Measurements from ENCODE around the gene ZNF470. TPM values are rescaled to one million over a fixed set of nuclear protein-coding genes. Genes with fewer than 3 reads are reported as not detected.

Gene ZNF470
- total RNA-seq, result 3.3 and 3.5 TPM in 2 replicates

- DNase-seq (ENCODE audit: extremely low read depth, low read depth, low spot score), result peak; percentile 36
Observed at GRCh38 chr19:56567274-56568120, at the start of gene ZNF470. Gene ZNF470 (plus strand): TSS chr19:56567468. CDS start chr19:56570312, 2,844 bp downstream.

DNA sequence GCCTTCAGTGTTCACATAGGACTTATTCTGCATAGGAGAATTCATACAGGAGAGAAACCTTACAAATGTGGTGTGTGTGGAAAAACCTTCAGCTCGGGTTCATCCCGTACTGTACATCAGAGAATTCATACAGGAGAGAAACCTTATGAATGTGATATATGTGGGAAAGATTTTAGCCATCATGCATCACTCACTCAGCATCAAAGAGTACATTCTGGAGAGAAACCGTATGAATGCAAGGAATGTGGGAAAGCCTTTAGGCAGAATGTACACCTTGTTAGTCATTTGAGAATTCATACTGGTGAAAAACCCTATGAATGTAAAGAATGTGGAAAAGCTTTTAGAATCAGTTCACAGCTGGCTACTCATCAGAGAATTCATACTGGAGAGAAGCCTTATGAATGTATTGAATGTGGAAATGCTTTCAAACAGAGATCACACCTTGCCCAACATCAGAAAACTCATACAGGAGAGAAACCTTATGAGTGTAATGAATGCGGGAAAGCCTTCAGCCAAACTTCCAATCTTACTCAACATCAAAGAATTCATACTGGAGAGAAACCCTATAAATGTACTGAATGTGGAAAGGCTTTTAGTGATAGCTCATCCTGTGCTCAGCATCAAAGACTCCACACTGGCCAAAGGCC, 41.9 kb upstream of the ZNF470 start:
- no peak for DNase-seq (ENCODE audit: extremely low read depth, low read depth, low spot score)

- DNase-seq (ENCODE audit: extremely low read depth, low read depth, low spot score), result no peak
Observed at GRCh38 chr19:56537442-56537841, 29.8 kb upstream of the ZNF470 start.

DNA sequence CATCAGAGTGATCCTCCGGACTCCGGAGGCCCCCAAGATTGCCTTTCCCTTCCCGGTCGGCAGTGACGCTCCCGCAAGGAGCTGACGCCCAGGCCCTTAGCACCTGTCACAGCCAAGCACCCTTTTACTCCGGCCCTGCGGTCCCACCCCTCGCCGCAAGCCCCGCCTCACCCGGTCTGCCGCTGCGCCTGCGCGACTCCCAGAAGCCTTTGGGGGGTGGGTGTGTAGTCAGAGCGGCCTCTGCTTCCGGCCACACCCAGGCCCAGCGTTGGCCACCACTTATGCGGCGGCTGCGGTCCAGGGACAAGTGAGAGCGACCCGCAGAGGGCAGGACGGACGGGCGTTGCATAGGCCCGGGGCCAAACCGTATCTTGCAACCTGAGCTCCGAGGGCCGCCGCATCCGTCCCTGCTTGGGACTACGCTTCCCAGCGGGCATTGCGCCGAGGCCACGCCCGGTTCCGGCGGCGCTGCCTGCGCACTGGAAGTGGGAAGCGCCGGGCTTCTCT, 29.0 kb upstream of the ZNF470 start:
- DNase-seq (ENCODE audit: extremely low read depth, low read depth, low spot score), result no peak

DNA sequence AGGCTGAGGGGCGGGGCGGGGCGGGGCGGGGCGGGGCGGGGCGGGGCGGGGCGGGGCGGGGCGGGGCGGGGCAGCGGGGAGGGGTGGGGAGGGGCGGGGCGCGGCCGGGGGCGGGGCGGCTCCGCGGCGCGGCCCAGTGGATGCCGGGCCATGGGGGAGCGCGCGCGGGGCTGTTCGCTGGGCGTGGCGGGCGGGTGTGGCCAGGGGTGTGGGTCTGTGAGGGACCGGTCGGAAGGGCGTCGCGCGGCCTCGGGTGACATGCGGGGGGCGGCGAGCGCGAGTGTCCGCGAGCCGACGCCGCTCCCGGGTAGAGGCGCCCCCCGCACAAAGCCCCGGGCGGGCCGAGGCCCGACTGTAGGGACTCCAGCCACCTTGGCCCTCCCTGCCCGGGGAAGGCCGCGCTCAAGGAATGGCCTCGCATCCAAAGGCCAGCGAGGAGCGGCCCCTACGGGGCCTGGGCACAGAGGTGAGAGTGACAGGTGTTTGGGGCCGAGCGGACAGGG, 28.5 kb upstream of the ZNF470 start, which contains the start of gene ZFP28:
Gene ZFP28, plus strand, starts transcription at position 188 of the 503 bp plus-strand sequence. Its CDS starts 71 bp downstream, at position 259.
- no peak for DNase-seq (ENCODE audit: extremely low read depth, low read depth, low spot score)

- no peak for DNase-seq (ENCODE audit: extremely low read depth, low read depth, low spot score)
Observed at GRCh38 chr19:56543776-56544175, 23.5 kb upstream of the ZNF470 start.

DNA sequence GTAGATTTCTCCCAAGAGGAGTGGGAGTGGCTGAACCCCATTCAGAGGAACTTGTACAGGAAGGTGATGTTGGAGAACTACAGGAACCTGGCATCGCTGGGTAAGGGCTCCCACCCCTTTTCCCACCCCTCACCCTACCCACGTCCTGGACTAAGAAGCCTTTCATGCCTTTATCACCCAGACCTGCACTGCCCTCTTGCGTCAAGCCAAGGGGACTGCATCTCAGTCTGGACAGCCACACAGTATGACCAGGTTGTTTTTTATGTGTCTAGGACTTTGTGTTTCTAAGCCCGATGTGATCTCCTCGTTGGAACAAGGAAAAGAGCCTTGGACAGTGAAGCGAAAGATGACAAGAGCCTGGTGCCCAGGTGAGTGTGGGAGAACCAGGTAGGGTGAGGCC, 19.7 kb upstream of the ZNF470 start:
- no peak for DNase-seq (ENCODE audit: extremely low read depth, low read depth, low spot score)

DNA sequence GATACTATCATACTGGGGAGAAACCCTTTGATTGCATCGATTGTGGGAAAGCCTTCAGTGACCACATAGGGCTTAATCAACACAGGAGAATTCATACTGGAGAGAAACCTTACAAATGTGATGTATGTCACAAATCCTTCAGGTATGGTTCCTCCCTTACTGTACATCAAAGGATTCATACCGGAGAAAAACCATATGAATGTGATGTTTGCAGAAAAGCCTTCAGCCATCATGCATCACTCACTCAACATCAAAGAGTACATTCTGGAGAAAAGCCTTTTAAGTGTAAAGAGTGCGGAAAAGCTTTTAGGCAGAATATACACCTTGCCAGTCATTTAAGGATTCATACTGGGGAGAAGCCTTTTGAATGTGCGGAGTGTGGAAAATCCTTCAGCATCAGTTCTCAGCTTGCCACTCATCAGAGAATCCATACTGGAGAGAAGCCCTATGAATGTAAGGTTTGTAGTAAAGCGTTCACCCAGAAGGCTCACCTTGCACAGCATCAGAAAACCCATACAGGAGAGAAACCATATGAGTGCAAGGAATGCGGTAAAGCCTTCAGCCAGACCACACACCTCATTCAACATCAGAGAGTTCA, 12.9 kb upstream of the ZNF470 start:
- no peak for DNase-seq (ENCODE audit: extremely low read depth, low read depth, low spot score)

- no peak for DNase-seq (ENCODE audit: extremely low read depth, low read depth, low spot score)
Observed at GRCh38 chr19:56562766-56563165, 4.5 kb upstream of the ZNF470 start.

GRCh38 chr19:56566904-56567273, 379 bp upstream of the ZNF470 start:
- no peak for DNase-seq (ENCODE audit: extremely low read depth, low read depth, low spot score)

DNA sequence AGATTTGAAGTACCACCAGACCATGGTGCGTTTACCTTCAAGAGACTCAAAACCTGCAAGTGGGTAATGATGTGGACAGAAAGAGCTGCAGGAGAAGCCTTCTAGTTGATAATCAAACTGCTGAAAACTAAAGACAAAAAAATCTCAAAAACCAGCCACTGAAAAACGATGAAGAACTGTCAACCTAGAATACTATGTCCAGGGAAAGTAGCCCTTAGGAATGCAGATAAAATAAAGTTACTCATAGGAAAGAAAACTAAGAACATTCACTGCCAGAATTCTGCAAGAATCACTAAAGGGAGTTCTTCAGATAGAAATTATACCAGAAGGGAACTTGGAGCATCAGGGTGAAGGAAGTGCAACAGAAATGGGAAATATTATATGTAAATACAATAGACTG, 5.3 kb downstream of the ZNF470 start:
- no peak for DNase-seq (ENCODE audit: extremely low read depth, low read depth, low spot score)

GRCh38 chr19:56573914-56574313, 6.6 kb downstream of the ZNF470 start:
- DNase-seq (ENCODE audit: extremely low read depth, low read depth, low spot score), result no peak

- no peak for DNase-seq (ENCODE audit: extremely low read depth, low read depth, low spot score)
Observed at GRCh38 chr19:56577719-56578602, 10.7 kb downstream of the ZNF470 start.

DNA sequence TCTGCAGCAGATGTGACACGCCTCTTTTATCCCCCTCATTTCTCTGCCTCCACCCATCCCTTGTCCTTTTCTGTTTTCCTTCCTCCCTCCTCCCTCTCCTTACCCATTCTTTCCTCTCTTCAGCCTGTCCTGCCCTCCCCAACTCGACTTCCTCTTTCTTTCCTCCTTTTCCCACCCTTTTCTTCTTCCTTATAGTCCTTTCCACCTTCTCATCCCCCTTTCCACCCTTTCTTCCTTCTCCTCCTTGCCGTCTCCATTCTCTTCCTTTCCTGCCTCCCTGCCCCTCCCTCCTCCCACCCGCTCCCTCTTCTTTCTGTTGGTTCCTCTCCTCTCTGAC, 27.1 kb downstream of the ZNF470 start:
- DNase-seq (ENCODE audit: extremely low read depth, low read depth, low spot score), result no peak

DNA sequence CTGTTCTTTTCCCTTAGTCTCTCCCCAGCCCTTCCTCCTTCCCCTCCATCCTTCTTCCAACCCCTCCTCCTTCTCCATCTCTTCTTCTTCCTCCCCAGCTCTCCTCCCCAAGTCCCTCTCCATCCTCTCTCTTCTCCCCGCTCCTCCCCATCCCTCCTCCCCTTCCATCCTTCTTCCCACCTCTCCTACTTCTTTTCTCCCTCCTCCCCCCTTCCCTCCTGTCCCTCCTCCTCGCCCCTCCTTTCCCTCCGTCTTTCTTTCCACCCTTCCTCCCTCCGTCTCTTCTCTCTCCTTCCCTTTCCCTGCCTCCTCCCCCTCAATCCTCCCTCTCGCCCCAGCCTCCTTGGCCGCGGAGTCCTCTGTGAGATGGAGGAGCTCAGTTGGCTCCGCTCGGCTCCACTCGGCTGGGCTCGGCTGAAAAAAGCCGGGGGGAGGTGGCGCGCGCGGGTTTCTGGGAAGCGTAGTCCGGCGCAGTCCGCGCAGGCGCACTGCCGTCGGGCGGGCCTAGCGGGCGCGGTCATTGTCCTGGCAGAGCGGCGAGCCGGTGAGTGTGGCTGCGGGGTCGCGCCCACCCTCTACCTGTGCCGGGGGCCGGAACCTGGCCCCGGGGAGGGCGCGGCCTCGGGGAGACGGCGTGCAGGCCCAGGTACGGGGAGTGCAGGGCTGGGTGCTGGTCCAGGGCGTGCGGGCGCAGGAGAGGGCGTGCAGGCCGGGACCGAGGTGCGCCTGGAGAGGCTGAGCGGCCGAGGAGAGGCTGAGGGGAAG, 27.7 kb downstream of the ZNF470 start, which contains the start of gene ZNF71:
Gene ZNF71, plus strand, starts transcription at position 520 of the 765 bp plus-strand sequence. CDS start 6,257 bp downstream, outside the sequence.
- no peak for DNase-seq (ENCODE audit: extremely low read depth, low read depth, low spot score)

DNA sequence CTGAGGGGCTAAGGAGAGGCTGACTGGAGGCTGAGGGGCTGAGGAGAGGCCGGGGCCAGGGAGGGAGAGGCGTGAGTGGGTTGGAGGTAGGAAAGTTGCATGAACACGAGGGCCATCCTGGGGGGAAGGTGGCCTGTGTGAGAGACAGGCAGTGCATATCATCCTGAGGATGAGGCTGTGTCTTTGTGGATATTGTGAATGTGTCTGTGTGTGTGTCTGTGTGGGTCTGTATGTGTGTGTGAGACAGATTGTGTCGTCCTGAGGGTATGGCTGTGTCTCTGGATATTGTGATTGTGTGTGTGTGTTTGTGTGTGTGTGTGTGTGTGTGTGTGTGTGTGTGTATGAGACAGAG, 28.3 kb downstream of the ZNF470 start:
- DNase-seq (ENCODE audit: extremely low read depth, low read depth, low spot score), result no peak

GRCh38 chr19:56596676-56597075, 29.4 kb downstream of the ZNF470 start:
- no peak for DNase-seq (ENCODE audit: extremely low read depth, low read depth, low spot score)

DNA sequence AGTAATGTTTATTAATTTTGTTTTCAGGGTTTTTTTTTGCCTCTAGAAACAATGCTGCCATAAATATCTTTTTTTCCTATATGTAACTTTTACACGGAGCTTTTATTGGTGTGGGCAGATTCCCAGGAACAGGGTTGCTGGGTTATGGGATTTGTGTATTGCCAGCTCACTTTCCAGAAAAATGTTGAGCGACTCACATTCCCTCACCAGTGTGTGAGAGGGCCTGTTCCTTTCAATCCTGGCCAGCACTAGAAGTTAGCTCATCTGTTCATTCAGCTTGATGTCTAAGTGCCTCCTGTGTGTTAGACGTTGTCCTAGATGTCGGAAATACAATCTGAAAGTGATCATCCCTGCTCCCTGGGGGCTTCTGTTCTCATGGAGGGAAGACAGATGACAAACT, 30.4 kb downstream of the ZNF470 start:
- no peak for DNase-seq (ENCODE audit: extremely low read depth, low read depth, low spot score)

GRCh38 chr19:56601375-56601774, 34.1 kb downstream of the ZNF470 start:
- no peak for DNase-seq (ENCODE audit: extremely low read depth, low read depth, low spot score)

DNA sequence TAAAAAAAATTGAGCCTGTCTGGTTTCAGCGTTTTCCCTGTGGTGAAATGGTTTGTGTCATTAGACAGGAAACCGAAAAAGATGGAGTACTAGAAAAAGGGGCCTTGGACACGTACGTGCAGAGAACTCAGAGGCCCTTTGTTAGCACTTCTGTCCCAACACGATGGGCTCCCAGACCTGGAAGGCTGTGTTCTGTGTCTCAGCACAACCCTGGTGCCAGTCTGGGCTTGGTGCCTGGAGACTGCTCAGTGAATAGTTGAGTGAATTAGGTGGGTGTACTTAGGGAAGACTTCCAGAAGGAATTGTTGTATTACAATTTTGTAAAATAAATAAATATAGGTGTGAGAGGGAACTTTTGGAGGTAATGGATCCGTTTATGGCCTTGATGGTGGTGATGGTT, 36.6 kb downstream of the ZNF470 start:
- no peak for DNase-seq (ENCODE audit: extremely low read depth, low read depth, low spot score)

Measured in glomerular endothelial cell (primary cell).